CD4-positive, alpha-beta T cell (primary cell): Measurements from ENCODE around the gene ADGRG2. TPM values are rescaled to one million over a fixed set of nuclear protein-coding genes. Genes with fewer than 3 reads are reported as not detected.

ENCODE experiments used
- ATAC-seq: fragments of 200-7000 bp; cut with Tn5 transposase; one replicate; pipeline ENCODE4 v1.10.0; 2022; ENCODE audit warnings: mild to moderate bottlenecking; ENCODE audit not compliant: poor library complexity
- CTCF ChIA-PET: fragments of 350-600 bp; sonication (Branson Sonifier 250); formaldehyde crosslinking; loops from one replicate; lab custom pipeline; 2021; ENCODE audit warnings: antibody characterized with exemption, inconsistent platforms; lab: Charles Lee
- POLR2A ChIA-PET: fragments of 350-600 bp; sonication (Branson Sonifier 250); formaldehyde crosslinking; loops from one replicate; lab custom pipeline; 2021; ENCODE audit warnings: antibody characterized with exemption, inconsistent platforms; lab: Charles Lee
- DNase-seq, 14 experiments: peaks; one replicate each; pipeline ENCODE4 v3.0.0-alpha.2; 2013 to 2020; ENCODE audit warnings: mixed read lengths in 2 of 14
- H3K27ac ChIP-seq, 2 donors: one replicate each; pipeline versions ENCODE4 v1.5.1 to v1.7.0; 2013; ENCODE audit warnings: low read length in 2 of 2, low read depth in 1 of 2, mild to moderate bottlenecking in 1 of 2
- H3K27me3 ChIP-seq, 2 experiments: 1 replicate in 1 of 2; 2 replicates in 1 of 2; pipeline versions ENCODE4 v1.6.1 to v1.7.0; 2013; ENCODE audit warnings: low read length in 2 of 2, control low read depth in 1 of 2, mild to moderate bottlenecking in 1 of 2, moderate library complexity in 1 of 2; ENCODE audit not compliant: insufficient read depth in 2 of 2, control insufficient read depth in 1 of 2
- H3K36me3 ChIP-seq: one replicate; pipeline ENCODE4 v1.6.1; 2013; ENCODE audit warnings: low read length, control low read depth; ENCODE audit not compliant: insufficient read depth
- H3K4me1 ChIP-seq: one replicate; pipeline ENCODE4 v1.6.1; 2013; ENCODE audit warnings: low read length, control low read depth; ENCODE audit not compliant: insufficient read depth
- H3K4me3 ChIP-seq: one replicate; pipeline ENCODE4 v1.5.1; 2013; ENCODE audit warnings: mild to moderate bottlenecking, low read length, moderate library complexity
- H3K9me3 ChIP-seq, 2 experiments: 1 replicate in 1 of 2; 2 replicates in 1 of 2; pipeline versions ENCODE4 v1.6.1 to v1.7.0; 2013; ENCODE audit warnings: low read length in 2 of 2, mild to moderate bottlenecking in 2 of 2, control low read depth in 1 of 2, moderate library complexity in 1 of 2; ENCODE audit not compliant: control insufficient read depth in 1 of 2, insufficient read depth in 1 of 2
- H3K27ac Mint-ChIP-seq: one replicate; pipeline ENCODE4 v1.8.0; 2020; ENCODE audit warnings: mixed read lengths
- H3K27me3 Mint-ChIP-seq: one replicate; pipeline ENCODE4 v1.8.0; 2021; ENCODE audit warnings: mixed read lengths
- H3K36me3 Mint-ChIP-seq: one replicate; pipeline ENCODE4 v1.8.0; 2021; ENCODE audit warnings: low read depth, mixed read lengths
- H3K4me1 Mint-ChIP-seq: one replicate; pipeline ENCODE4 v1.8.0; 2021; ENCODE audit warnings: low read depth, mixed read lengths
- H3K4me3 Mint-ChIP-seq: one replicate; pipeline ENCODE4 v1.8.0; 2020; ENCODE audit warnings: mild to moderate bottlenecking, mixed read lengths
- H3K9me3 Mint-ChIP-seq: one replicate; pipeline ENCODE4 v1.8.0; 2020; ENCODE audit warnings: mixed read lengths
- intact Hi-C, 2 experiments: fragments of 100-400 bp; cut with DNase I in 1 of 2; cut with micrococcal nuclease in 1 of 2; formaldehyde crosslinking; loops; one replicate each; pipeline versions ENCODE4 v1.15.1 to v1.9.0; 2023 to 2025; cut with DNase I, micrococcal nuclease
- total RNA-seq, 174 experiments: library from RNA in 2 of 174; stranded (reverse) in 2 of 174; gene quantifications; one replicate each; pipeline ENCODE4 v1.2.3 and lab custom pipeline; 2021 to 2026
- TF ChIP-seq, protein P1 (sequence below): fragments of 200-600 bp; IDR thresholded peaks from one replicate; pipeline ENCODE4 v1.8.0; 2022; ENCODE audit warnings: antibody characterized with exemption, mild to moderate bottlenecking

ADGRG2 gene
- total RNA-seq, 2 experiments from 2014 or later, result not detected

- TF ChIP-seq, protein P1, sequence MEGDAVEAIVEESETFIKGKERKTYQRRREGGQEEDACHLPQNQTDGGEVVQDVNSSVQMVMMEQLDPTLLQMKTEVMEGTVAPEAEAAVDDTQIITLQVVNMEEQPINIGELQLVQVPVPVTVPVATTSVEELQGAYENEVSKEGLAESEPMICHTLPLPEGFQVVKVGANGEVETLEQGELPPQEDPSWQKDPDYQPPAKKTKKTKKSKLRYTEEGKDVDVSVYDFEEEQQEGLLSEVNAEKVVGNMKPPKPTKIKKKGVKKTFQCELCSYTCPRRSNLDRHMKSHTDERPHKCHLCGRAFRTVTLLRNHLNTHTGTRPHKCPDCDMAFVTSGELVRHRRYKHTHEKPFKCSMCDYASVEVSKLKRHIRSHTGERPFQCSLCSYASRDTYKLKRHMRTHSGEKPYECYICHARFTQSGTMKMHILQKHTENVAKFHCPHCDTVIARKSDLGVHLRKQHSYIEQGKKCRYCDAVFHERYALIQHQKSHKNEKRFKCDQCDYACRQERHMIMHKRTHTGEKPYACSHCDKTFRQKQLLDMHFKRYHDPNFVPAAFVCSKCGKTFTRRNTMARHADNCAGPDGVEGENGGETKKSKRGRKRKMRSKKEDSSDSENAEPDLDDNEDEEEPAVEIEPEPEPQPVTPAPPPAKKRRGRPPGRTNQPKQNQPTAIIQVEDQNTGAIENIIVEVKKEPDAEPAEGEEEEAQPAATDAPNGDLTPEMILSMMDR, result no peak
These were observed 147.3 kb downstream of the ADGRG2 start for GRCh38 chrX:18974993-18975392.

GRCh38 chrX:18973527-18974192 is 148.6 kb downstream of the ADGRG2 start:
- Mint-ChIP-seq H3K4me3 (no peak overlapping the region), H3K36me3 (no peaks in the 10 kb centered on the region), H3K27ac (no peak overlapping the region), H3K27me3 (no peaks in the 10 kb centered on the region), H3K9me3 (no peaks in the 10 kb centered on the region), H3K4me1 (peaks cover 4% of the 10 kb centered on the region)
- H3K27me3 ChIP-seq, result no peaks in the 10 kb centered on the region
- TF ChIP-seq, protein P1, result no peak
- DNase-seq (no peak), ATAC-seq (no peak)
- H3K9me3 ChIP-seq, result no peaks in the 10 kb centered on the region
- no peaks in the 10 kb centered on the region for H3K36me3 ChIP-seq
- H3K27ac ChIP-seq, result no peak overlapping the region
- CTCF ChIA-PET, result no interaction called here
- H3K4me3 ChIP-seq, result no peak overlapping the region
- intact Hi-C loops, result no loop called here
- H3K4me1 ChIP-seq, result no peaks in the 10 kb centered on the region
- POLR2A ChIA-PET, result no interaction called here

More at GRCh38 chrX:18974993-18975392, 147.3 kb downstream of the ADGRG2 start:
- Histone ChIP-seq H3K9me3 (no peaks in the 10 kb centered on the region), H3K27ac (no peak overlapping the region), H3K4me3 (no peak overlapping the region), H3K4me1 (no peaks in the 10 kb centered on the region), H3K27me3 (no peaks in the 10 kb centered on the region), H3K36me3 (no peaks in the 10 kb centered on the region)
- H3K36me3 Mint-ChIP-seq, result no peaks in the 10 kb centered on the region
- no peak overlapping the region for H3K27ac Mint-ChIP-seq
- H3K9me3 Mint-ChIP-seq, result no peaks in the 10 kb centered on the region
- CTCF ChIA-PET, result no interaction called here
- DNase-seq (no peak), ATAC-seq (no peak)
- intact Hi-C loops, result no loop called here
- peaks cover 8% of the 10 kb centered on the region for H3K4me1 Mint-ChIP-seq
- no peak overlapping the region for H3K4me3 Mint-ChIP-seq
- POLR2A ChIA-PET, result no interaction called here
- H3K27me3 Mint-ChIP-seq, result no peaks in the 10 kb centered on the region

GRCh38 chrX:18971506-18971905 is 150.8 kb downstream of the ADGRG2 start:
- Mint-ChIP-seq H3K27me3 (no peaks in the 10 kb centered on the region), H3K27ac (no peak overlapping the region), H3K4me3 (no peak overlapping the region), H3K36me3 (no peaks in the 10 kb centered on the region), H3K4me1 (peaks cover 4% of the 10 kb centered on the region), H3K9me3 (no peaks in the 10 kb centered on the region)
- Histone ChIP-seq H3K27me3 (no peaks in the 10 kb centered on the region), H3K4me1 (no peaks in the 10 kb centered on the region), H3K4me3 (no peak overlapping the region), H3K9me3 (no peaks in the 10 kb centered on the region), H3K36me3 (no peaks in the 10 kb centered on the region), H3K27ac (no peak overlapping the region)
- DNase-seq (no peak), ATAC-seq (no peak)
- intact Hi-C loops, result no loop called here
- POLR2A ChIA-PET, result no interaction called here
- TF ChIP-seq, protein P1, result no peak
- CTCF ChIA-PET, result no interaction called here
